Fibroblast of lung (primary cell): Measurements from ENCODE around the gene WNK2. TPM values are rescaled to one million over a fixed set of nuclear protein-coding genes. Genes with fewer than 3 reads are reported as not detected.

Source experiments
- DNase-seq, 2 donors: peaks; one replicate each; pipeline versions ENCODE4 v3.0.0 to v3.0.0-alpha.2; 2010; ENCODE audit warnings: low read depth in 2 of 2
- H2AFZ ChIP-seq: 2 replicates; pipeline ENCODE4 v1.5.1; 2012; ENCODE audit warnings: low read length, control low read depth, inconsistent platforms
- H3K27ac ChIP-seq: 2 replicates; pipeline ENCODE4 v1.5.1; 2011; ENCODE audit warnings: low read length, control low read depth; ENCODE audit not compliant: insufficient read depth
- H3K27me3 ChIP-seq: 2 replicates; pipeline ENCODE4 v1.5.1; 2011; ENCODE audit warnings: mild to moderate bottlenecking, low read length; ENCODE audit not compliant: control insufficient read depth, insufficient read depth
- H3K36me3 ChIP-seq: 2 replicates; pipeline ENCODE4 v1.5.1; 2011; ENCODE audit warnings: low read length; ENCODE audit not compliant: control insufficient read depth, insufficient read depth
- H3K4me1 ChIP-seq: 2 replicates; pipeline ENCODE4 v1.5.1; 2011; ENCODE audit warnings: low read length; ENCODE audit not compliant: control insufficient read depth, insufficient read depth; ENCODE audit errors: extremely low read depth
- H3K4me2 ChIP-seq: 2 replicates; pipeline ENCODE4 v1.5.1; 2011; ENCODE audit warnings: low read length, control low read depth; ENCODE audit not compliant: insufficient read depth; ENCODE audit errors: extremely low read depth
- H3K4me3 ChIP-seq, 4 experiments: fragments of 200-600 bp in 1 of 4; sonication (generic) in 1 of 4; replicated peaks in 1 of 4; 2 replicates each; pipeline ENCODE4 v1.5.1; 2011 to 2016; ENCODE audit warnings: low read length in 4 of 4, low read depth in 3 of 4, mild to moderate bottlenecking in 3 of 4, control low read depth in 2 of 4, inconsistent platforms in 1 of 4, mixed read lengths in 1 of 4; ENCODE audit not compliant: insufficient read depth in 1 of 4; ENCODE audit errors: control extremely low read depth in 1 of 4
- H3K79me2 ChIP-seq: 2 replicates; pipeline ENCODE4 v1.5.1; 2012; ENCODE audit warnings: mild to moderate bottlenecking, low read length, inconsistent platforms; ENCODE audit not compliant: control insufficient read depth, insufficient read depth
- H3K9ac ChIP-seq: 2 replicates; pipeline ENCODE4 v1.5.1; 2011; ENCODE audit warnings: mild to moderate bottlenecking, low read length, control low read depth; ENCODE audit not compliant: insufficient read depth
- H3K9me3 ChIP-seq: 2 replicates; pipeline ENCODE4 v1.5.1; 2012; ENCODE audit warnings: low read depth, low read length; ENCODE audit not compliant: control insufficient read depth, insufficient read depth
- H4K20me1 ChIP-seq: 2 replicates; pipeline ENCODE4 v1.5.1; 2011; ENCODE audit warnings: low read length; ENCODE audit not compliant: control insufficient read depth, insufficient read depth; ENCODE audit errors: extremely low read depth
- EZH2 ChIP-seq: IDR thresholded peaks from 2 replicates; pipeline ENCODE4 v1.5.1; 2012; ENCODE audit warnings: low read length, control low read depth, mild to moderate bottlenecking; ENCODE audit errors: missing control alignments
- polyA plus RNA-seq, 2 donors: library from polyadenylated mRNA; depleted of rRNA in 1 of 2; stranded (reverse) in 1 of 2; unstranded in 1 of 2; fragments of >200 nt; gene quantifications; 2 replicates each; pipeline ENCODE4 v1.2.1, GENCODE V29; 2011 to 2012; ENCODE audit warnings: missing spikeins in 1 of 2
- total RNA-seq: library from RNA; depleted of rRNA; stranded (reverse); fragments of >200 nt; gene quantifications from 2 replicates; pipeline ENCODE4 v1.2.1, GENCODE V29; 2014
- TF ChIP-seq, protein P1 (sequence below), 2 donors: IDR thresholded peaks in 1 of 2; conservative IDR thresholded peaks in 1 of 2; 1 replicate in 1 of 2; 2 replicates in 1 of 2; pipeline ENCODE4 v1.5.1; 2011 to 2012; ENCODE audit warnings: low read length in 2 of 2, control low read depth in 1 of 2, inconsistent platforms in 1 of 2, low read depth in 1 of 2, mild to moderate bottlenecking in 1 of 2

Gene WNK2
- total and polyA plus RNA-seq, 2 donors (not counting 1 experiment from before 2014, with no cell fraction given), result not detected

- H4K20me1 ChIP-seq, result no peaks in the 10 kb centered on the region
- no peak for DNase-seq
- H3K27ac ChIP-seq, result no peak overlapping the region
- H2AFZ ChIP-seq, result no peak overlapping the region
- TF ChIP-seq, protein P1, sequence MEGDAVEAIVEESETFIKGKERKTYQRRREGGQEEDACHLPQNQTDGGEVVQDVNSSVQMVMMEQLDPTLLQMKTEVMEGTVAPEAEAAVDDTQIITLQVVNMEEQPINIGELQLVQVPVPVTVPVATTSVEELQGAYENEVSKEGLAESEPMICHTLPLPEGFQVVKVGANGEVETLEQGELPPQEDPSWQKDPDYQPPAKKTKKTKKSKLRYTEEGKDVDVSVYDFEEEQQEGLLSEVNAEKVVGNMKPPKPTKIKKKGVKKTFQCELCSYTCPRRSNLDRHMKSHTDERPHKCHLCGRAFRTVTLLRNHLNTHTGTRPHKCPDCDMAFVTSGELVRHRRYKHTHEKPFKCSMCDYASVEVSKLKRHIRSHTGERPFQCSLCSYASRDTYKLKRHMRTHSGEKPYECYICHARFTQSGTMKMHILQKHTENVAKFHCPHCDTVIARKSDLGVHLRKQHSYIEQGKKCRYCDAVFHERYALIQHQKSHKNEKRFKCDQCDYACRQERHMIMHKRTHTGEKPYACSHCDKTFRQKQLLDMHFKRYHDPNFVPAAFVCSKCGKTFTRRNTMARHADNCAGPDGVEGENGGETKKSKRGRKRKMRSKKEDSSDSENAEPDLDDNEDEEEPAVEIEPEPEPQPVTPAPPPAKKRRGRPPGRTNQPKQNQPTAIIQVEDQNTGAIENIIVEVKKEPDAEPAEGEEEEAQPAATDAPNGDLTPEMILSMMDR (conservative IDR thresholded peaks at IDR 0.05 in 1 of 2, IDR thresholded peaks at IDR 0.05 in 1 of 2; ENCODE audit: low read depth in 1 of 2, low read length in 2 of 2), result no peak
- no peaks in the 10 kb centered on the region for H3K4me1 ChIP-seq
- no peaks in the 10 kb centered on the region for H3K27me3 ChIP-seq
- H3K79me2 ChIP-seq, result no peaks in the 10 kb centered on the region
- no peaks in the 10 kb centered on the region for H3K36me3 ChIP-seq
- no peaks in the 10 kb centered on the region for H3K9me3 ChIP-seq
- no peak overlapping the region for H3K4me2 ChIP-seq
- no peak overlapping the region for H3K4me3 ChIP-seq
- H3K9ac ChIP-seq, result no peak overlapping the region
Measured at GRCh38 chr9:93147632-93148031, 36.3 kb upstream of the WNK2 start.

- no peak overlapping the region for H3K4me3 ChIP-seq
- DNase-seq, result no peak
Measured at GRCh38 chr9:93148721-93149120, 35.2 kb upstream of the WNK2 start.

GRCh38 chr9:93149361-93149760, 34.6 kb upstream of the WNK2 start:
- Histone ChIP-seq H3K4me2 (peak overlapping the region; percentile 15), H3K36me3 (no peaks in the 10 kb centered on the region), H3K4me3 (no peak overlapping the region), H2AFZ (no peak overlapping the region), H3K4me1 (no peaks in the 10 kb centered on the region), H3K9ac (no peak overlapping the region), H3K9me3 (no peaks in the 10 kb centered on the region), H3K27me3 (no peaks in the 10 kb centered on the region), H3K27ac (peak overlapping the region; percentile 8), H3K79me2 (no peaks in the 10 kb centered on the region), H4K20me1 (no peaks in the 10 kb centered on the region)
- peak in 1 of 2 donors; percentile 53 for DNase-seq
- no peak for TF ChIP-seq EZH2
- TF ChIP-seq, protein P1 (conservative IDR thresholded peaks at IDR 0.05 in 1 of 2, IDR thresholded peaks at IDR 0.05 in 1 of 2; ENCODE audit: low read depth in 1 of 2, low read length in 2 of 2), result no peak

More at GRCh38 chr9:93148721-93149120, 35.2 kb upstream of the WNK2 start:
- no peaks in the 10 kb centered on the region for H3K27me3 ChIP-seq
- H3K79me2 ChIP-seq, result no peaks in the 10 kb centered on the region
- H4K20me1 ChIP-seq, result no peaks in the 10 kb centered on the region
- TF ChIP-seq, protein P1 (conservative IDR thresholded peaks at IDR 0.05 in 1 of 2, IDR thresholded peaks at IDR 0.05 in 1 of 2; ENCODE audit: low read depth in 1 of 2, low read length in 2 of 2), result no peak
- no peak for TF ChIP-seq EZH2
- no peak overlapping the region for H3K4me2 ChIP-seq
- H2AFZ ChIP-seq, result no peak overlapping the region
- no peaks in the 10 kb centered on the region for H3K4me1 ChIP-seq
- no peaks in the 10 kb centered on the region for H3K9me3 ChIP-seq
- no peak overlapping the region for H3K27ac ChIP-seq
- no peak overlapping the region for H3K9ac ChIP-seq
- no peaks in the 10 kb centered on the region for H3K36me3 ChIP-seq
